ENCODE data around the gene GSC2. TPM values are rescaled to one million over a fixed set of nuclear protein-coding genes. Genes with fewer than 3 reads are reported as not detected.
A peak's percentile ranks its signal among the peaks of the same experiment; 100 is the strongest.

The GSC2 gene
- total and polyA plus RNA-seq, 9 of the 15 experiments (the other 6 are each of a cell fraction or from before 2014, with no cell fraction given) = not detected

DNA sequence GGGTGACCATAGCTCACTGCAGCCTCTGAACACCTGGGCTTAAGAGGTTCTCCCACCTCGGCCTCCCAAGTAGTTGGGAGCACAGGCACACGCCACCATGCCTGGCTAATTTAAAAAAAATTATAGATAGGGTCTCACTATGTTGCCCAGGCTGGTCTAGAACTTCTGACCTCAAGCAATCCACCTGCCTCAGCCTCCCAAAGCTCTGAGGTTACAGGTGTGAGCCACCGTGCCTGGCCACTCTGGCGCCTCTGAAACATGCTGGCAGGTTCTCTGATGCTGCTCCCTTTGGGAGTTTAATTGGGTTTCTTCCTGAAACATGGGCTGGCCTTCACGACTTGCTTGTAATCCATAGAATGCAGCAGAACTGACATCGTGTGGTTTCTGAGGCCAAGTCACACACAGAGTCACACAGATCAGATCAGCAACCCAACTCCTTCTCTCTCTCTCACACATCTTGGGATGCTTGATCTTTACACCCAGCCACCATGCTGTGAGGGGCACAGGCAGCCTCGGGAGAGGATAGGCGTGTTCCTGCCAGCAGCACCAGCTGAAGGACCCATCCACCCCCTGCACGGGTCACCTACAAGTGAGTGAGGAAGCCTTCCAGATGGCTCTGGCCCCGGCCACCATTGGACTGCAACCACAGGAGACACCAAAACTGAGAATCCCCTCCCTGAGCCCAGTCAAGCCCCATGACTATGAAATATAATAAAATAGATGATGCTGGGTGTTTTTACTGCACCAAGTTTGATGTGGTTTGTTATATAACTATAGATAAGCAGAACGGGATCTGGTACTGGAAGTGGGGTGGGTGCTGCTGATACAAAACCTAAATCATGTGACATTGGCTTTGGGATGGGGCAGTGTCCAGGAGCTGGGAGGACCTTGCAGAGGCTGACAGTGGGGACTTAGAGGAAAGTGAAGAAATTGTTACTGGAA lies 3.1 kb upstream of the GSC2 start (continued):
- TF ChIP-seq, protein P1, sequence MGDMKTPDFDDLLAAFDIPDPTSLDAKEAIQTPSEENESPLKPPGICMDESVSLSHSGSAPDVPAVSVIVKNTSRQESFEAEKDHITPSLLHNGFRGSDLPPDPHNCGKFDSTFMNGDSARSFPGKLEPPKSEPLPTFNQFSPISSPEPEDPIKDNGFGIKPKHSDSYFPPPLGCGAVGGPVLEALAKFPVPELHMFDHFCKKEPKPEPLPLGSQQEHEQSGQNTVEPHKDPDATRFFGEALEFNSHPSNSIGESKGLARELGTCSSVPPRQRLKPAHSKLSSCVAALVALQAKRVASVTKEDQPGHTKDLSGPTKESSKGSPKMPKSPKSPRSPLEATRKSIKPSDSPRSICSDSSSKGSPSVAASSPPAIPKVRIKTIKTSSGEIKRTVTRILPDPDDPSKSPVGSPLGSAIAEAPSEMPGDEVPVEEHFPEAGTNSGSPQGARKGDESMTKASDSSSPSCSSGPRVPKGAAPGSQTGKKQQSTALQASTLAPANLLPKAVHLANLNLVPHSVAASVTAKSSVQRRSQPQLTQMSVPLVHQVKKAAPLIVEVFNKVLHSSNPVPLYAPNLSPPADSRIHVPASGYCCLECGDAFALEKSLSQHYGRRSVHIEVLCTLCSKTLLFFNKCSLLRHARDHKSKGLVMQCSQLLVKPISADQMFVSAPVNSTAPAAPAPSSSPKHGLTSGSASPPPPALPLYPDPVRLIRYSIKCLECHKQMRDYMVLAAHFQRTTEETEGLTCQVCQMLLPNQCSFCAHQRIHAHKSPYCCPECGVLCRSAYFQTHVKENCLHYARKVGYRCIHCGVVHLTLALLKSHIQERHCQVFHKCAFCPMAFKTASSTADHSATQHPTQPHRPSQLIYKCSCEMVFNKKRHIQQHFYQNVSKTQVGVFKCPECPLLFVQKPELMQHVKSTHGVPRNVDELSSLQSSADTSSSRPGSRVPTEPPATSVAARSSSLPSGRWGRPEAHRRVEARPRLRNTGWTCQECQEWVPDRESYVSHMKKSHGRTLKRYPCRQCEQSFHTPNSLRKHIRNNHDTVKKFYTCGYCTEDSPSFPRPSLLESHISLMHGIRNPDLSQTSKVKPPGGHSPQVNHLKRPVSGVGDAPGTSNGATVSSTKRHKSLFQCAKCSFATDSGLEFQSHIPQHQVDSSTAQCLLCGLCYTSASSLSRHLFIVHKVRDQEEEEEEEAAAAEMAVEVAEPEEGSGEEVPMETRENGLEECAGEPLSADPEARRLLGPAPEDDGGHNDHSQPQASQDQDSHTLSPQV (IDR thresholded peaks at IDR 0.05) = no peak
- TF ChIP-seq ETS2 (tag; IDR thresholded peaks at IDR 0.05; ENCODE audit: borderline replicate concordance, poor library complexity, severe bottlenecking) = no peak
- TF ChIP-seq ZNF583 (CRISPR knock-in tag; IDR thresholded peaks at IDR 0.05) = no peak
- peak; percentile 18 for TF ChIP-seq TBP (optimal IDR thresholded peaks at IDR 0.05; ENCODE audit: low read depth, low read length)
- peak; percentile 84 for TF ChIP-seq TFE3 (CRISPR knock-in tag; IDR thresholded peaks at IDR 0.05)
- no peak for TF ChIP-seq CEBPZ (IDR thresholded peaks at IDR 0.05; ENCODE audit: borderline replicate concordance, low read depth, low read length)
- TF ChIP-seq MCM2 (IDR thresholded peaks at IDR 0.05; ENCODE audit: low read depth) = no peak
- no peak for TF ChIP-seq FOXM1 (IDR thresholded peaks at IDR 0.05; ENCODE audit: low read depth)
- TF ChIP-seq FOXM1 (CRISPR knock-in tag; IDR thresholded peaks at IDR 0.05; ENCODE audit: low read depth) = no peak
- TF ChIP-seq HCFC1 (IDR thresholded peaks at IDR 0.05; ENCODE audit: low read depth, low read length) = peak; percentile 9; the same call in 1 of the 2 replicates
- no peak for TF ChIP-seq PHF21A (IDR thresholded peaks at IDR 0.05; ENCODE audit: borderline replicate concordance, low read depth)
- no peak for TF ChIP-seq ZC3H4 (CRISPR knock-in tag; IDR thresholded peaks at IDR 0.05; ENCODE audit: borderline replicate concordance)
- no peak for TF ChIP-seq PTBP1 (IDR thresholded peaks at IDR 0.05; ENCODE audit: low read depth, low read length)
- no peak for TF ChIP-seq PURB (CRISPR knock-in tag; IDR thresholded peaks at IDR 0.05; ENCODE audit: low read depth)
- TF ChIP-seq NFIC (IDR thresholded peaks at IDR 0.05) = no peak
- no peak for TF ChIP-seq NFE2L1 (tag; IDR thresholded peaks at IDR 0.05; ENCODE audit: borderline replicate concordance, low read depth)
- no peak for TF ChIP-seq CEBPB (tag; IDR thresholded peaks at IDR 0.05)
- TF ChIP-seq RUNX1 (IDR thresholded peaks at IDR 0.05; ENCODE audit: low read depth) = no peak

Measured in K562 (cell line).